ENCODE measurements around the gene BRAT1.
A peak's percentile ranks its signal among the peaks of the same experiment; 100 is the strongest.
"Not testable (repeated sequence)": the region's sequence is repeated elsewhere in the genome, so short reads cannot be mapped to it uniquely, and the experiment has no call there.

Gene BRAT1

DNA sequence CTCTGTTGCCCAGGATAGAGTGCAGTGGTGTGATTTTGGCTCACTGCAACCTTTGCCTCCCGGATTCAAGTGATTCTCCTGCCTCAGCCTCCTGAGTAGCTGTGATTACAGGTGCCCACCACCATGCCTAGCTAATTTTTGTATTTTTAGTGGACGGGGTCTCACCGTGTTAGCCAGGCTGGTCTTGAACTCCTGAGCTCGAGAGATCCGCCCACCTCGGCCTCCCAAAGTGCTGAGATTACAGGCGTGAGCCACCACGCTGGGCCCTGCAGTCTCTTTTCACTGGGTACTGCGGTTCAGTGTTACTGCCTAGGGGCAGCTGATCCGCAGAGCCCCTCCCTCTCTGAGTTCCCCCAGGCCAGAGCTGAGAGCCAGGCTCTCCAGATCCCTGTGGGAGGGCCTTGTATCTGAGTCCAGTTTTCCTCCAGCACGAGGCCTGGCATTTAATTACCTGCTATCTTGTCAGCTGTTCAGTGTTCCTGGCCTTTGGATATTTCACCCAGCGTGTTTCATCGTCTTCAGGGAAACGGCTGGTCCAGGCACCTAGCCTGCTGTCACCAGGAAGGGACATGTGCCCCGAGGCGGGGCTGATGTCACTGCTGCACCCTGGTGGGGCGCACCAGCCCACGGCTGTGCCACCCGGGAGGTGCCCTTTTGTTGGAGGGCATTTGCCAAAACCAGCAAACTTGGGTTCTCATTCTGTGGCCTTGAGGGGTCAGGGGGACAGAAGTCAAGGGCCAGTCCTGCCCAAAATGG is 19.3 kb downstream of the BRAT1 start:
- DNase-seq (ENCODE audit: low read depth) = not testable (repeated sequence)

GRCh38 chr7:2534214-2534613 is 21.1 kb downstream of the BRAT1 start:
- not testable (repeated sequence) for DNase-seq (ENCODE audit: low read depth)

GRCh38 chr7:2533566-2533965 is 21.8 kb downstream of the BRAT1 start:
- DNase-seq (ENCODE audit: low read depth) = not testable (repeated sequence)

DNA sequence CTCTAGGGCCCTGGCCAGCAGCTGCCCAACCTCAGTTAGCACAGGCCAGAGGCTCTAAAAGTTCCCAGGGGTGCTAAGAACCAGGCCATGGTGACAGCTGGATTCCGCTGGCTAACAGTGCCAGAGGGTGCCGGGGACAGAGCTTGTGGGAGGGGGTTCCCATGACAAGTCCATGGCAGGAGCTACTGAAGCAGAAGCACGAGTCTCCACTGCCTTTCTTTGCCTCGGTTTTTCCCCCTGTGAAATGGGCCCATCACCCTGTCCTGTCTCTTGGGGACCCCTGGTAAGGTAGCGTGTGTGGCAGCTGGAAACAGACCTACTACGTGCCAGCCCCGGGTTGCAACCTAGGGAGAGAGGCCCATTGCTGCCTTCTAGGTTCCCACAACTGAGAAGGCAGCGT is 22.5 kb downstream of the BRAT1 start:
- DNase-seq (ENCODE audit: low read depth) = not testable (repeated sequence)

DNA sequence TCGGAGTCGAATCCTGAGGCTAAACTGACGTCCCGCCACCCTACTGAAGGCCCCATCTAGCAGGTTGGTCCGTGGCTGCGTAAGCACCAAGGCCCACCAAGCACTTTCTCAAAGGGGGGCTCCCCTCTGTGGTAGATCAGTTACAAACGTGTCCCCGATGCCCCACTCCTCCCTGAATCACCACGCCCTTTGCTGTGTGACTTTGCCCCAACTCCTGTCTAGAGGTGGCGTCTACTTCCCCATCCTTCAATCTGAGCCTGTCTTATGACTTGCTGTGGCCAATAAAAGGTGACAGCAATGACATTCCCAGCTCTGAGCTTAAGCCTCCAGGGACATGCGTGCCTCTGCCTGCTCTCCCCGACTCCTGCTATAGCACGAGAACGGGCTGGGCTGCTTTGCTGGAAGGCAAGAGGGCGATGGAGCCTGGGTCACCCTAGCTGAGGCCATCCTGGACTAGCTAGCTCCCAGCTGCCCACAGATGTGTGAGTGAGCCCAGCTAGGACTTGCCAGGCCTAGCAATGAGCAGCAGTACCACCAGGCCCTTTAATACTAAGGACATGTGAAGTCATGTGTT is 23.0 kb downstream of the BRAT1 start:
- DNase-seq (ENCODE audit: low read depth) = not testable (repeated sequence)

GRCh38 chr7:2531796-2532110 is 23.6 kb downstream of the BRAT1 start:
- DNase-seq (ENCODE audit: low read depth) = not testable (repeated sequence)

- not testable (repeated sequence) for DNase-seq (ENCODE audit: low read depth)
These were observed 24.1 kb downstream of the BRAT1 start for GRCh38 chr7:2530994-2531795.

GRCh38 chr7:2530071-2530987 is 25.0 kb downstream of the BRAT1 start:
- DNase-seq (ENCODE audit: low read depth) = no peak

- DNase-seq (ENCODE audit: low read depth) = no peak
These were observed 25.9 kb downstream of the BRAT1 start for GRCh38 chr7:2529161-2530070.

GRCh38 chr7:2528481-2529095 is 26.7 kb downstream of the BRAT1 start:
- DNase-seq (ENCODE audit: low read depth) = no peak

DNA sequence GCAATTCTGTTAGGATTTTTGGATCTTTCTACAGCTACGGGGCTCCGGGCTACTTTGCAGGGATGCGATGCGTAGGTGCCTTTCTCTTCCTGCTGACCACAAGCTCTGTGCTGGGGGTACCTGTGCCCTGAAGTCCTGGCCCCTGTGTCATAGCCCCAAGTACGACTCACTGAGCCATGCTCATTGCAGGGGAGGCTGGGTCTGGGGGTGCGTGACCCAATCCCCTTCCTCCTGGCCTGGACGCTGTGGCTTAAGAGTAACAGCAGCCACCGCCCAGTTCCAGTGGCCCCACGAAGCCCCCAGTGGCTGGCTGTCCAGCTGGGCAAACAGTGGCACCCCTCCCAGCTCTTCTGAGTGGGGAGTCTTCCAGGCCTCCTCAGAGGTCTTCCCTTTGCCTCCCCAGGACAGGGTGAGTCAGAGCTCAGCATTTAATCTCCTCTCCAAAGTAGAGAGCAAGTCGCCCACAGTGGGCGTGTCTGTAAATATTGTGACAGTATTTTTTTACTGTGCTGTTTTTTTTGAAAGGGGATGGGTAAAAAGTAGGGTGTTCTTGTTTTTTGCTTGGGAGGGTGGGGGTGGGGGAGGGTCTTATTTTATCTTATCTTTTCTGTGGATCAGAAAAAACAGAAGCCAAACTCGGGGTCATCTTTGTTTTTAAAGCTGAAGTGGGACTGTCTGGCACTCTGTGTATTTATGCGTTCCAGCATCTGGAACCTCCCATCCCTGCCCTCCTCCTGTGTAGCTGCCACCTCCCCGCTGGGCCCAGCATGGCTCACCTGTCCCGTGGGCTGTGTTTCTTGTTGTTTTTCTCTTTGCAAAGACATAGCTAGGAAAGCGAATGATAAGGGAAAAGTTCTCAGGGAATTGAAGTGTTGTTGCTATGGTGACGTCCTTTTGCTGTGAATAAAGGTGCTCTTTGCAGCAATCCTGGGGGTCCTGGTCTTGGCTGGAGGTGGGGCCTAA is 27.5 kb downstream of the BRAT1 start:
- DNase-seq (ENCODE audit: low read depth) = peak; percentile 31

GRCh38 chr7:2526659-2527504 is 28.4 kb downstream of the BRAT1 start:
- no peak for DNase-seq (ENCODE audit: low read depth)

GRCh38 chr7:2525658-2526630 is 29.4 kb downstream of the BRAT1 start:
- no peak for DNase-seq (ENCODE audit: low read depth)

DNA sequence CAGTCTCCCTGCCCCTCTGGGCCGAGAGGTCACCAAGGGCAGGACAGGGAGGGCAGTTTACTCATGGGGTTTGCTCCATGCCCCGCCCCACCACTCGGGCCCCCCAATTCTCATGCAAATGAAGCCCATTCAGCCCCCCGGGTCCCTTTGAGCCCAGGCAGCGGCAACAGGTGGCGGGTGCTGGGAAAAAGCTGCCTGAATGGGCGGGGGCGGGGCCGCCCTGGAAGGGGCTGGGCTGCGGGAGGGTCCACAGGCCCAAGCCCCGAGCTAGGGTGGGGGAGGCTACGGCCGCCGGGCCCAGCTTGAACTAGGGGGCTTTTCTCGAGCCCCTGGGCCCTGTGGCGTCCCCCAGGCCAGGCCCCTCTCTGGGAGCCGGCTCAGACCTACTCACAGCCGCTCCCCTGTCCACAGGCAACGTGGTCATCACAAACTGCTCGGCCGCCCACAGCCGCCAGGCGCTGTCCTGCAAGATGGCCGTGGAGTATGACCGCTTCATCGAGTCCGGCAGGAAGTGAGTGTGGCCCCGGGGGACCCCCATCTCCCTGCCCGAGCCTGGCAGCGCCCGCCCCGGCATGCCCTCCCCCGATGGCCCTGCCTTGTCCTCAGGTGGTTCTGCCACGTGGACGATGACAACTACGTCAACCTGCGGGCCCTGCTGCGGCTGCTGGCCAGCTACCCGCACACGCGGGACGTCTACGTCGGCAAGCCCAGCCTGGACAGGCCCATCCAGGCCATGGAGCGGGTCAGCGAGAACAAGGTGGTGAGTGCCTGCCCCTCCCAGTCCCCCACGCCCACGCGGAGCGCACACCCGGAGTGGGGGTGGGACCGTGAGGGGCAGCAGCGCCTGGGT is 30.3 kb downstream of the BRAT1 start:
- DNase-seq (ENCODE audit: low read depth) = no peak

DNA sequence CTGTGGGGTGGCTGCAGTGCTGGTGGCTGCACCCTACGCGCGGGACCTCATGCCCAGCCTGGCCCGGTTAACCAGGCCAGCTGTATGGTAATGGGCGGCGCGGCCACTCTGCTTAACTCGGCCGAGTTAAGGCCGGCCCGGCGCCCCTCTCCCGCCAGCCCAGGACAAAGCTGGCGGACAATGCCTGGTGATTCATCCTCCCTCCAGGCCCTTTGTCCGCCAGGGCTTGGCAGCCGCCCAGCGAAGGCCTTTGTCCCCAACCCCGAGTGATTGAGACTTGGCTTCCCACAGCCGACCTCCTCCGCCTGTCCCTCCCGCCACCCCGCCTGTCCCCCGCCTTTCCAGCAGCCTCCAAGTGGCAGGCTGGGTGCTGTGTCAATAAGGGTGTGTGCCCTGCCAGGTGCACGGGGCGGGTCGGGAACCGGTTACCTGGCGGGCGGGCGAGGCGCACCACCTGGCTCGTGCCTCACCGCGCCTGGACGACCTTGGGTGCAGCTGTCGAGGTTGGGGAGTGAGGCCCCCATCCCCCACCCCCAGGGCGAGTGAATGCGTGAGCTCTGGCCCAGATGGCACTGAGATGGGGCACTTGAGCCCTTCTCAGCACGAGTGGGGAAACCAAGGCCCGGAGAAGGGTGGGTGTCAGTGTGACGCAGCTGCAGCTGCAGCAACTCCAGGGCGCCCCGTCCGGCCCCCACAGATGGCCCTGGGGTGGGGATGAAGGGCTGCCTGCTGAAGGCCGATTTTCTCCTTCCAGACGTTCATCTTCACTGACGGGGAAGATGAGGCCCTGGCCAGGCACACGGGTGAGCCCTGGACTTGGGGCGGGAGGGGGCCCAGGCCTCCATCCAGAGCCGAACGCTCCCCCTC is 31.1 kb downstream of the BRAT1 start:
- DNase-seq (ENCODE audit: low read depth) = no peak
